22Rv1 (cell line): ENCODE measurements around the gene FAM131A.

Experiments used
- H3K27ac ChIP-seq: fragments of 450-650 bp; 2 replicates; pipeline ENCODE4 v1.5.1; 2017
- ZFX ChIP-seq: fragments of 450-650 bp; IDR thresholded peaks from 2 replicates; pipeline ENCODE4 v1.6.1; 2017; ENCODE audit warnings: antibody characterized with exemption, borderline replicate concordance
- TF ChIP-seq, protein P1 (sequence below): fragments of 450-650 bp; IDR thresholded peaks from 2 replicates; pipeline ENCODE4 v1.5.1; 2017; ENCODE audit warnings: mild to moderate bottlenecking

The FAM131A gene

GRCh38 chr3:184379358-184380184 lies 42.2 kb downstream of the FAM131A start, which contains the start of gene CHRD:
TSS of gene CHRD (plus strand) at chr3:184380054. CDS start at chr3:184380319, 265 bp downstream.
- H3K27ac ChIP-seq = no peak within 1 kb of the TSS
- TF ChIP-seq, protein P1, sequence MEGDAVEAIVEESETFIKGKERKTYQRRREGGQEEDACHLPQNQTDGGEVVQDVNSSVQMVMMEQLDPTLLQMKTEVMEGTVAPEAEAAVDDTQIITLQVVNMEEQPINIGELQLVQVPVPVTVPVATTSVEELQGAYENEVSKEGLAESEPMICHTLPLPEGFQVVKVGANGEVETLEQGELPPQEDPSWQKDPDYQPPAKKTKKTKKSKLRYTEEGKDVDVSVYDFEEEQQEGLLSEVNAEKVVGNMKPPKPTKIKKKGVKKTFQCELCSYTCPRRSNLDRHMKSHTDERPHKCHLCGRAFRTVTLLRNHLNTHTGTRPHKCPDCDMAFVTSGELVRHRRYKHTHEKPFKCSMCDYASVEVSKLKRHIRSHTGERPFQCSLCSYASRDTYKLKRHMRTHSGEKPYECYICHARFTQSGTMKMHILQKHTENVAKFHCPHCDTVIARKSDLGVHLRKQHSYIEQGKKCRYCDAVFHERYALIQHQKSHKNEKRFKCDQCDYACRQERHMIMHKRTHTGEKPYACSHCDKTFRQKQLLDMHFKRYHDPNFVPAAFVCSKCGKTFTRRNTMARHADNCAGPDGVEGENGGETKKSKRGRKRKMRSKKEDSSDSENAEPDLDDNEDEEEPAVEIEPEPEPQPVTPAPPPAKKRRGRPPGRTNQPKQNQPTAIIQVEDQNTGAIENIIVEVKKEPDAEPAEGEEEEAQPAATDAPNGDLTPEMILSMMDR = no peak
- no peak for TF ChIP-seq ZFX

GRCh38 chr3:184380185-184380626 lies 42.8 kb downstream of the FAM131A start:
- TF ChIP-seq ZFX = no peak
- TF ChIP-seq, protein P1 = no peak
- no peak overlapping the region for H3K27ac ChIP-seq

DNA sequence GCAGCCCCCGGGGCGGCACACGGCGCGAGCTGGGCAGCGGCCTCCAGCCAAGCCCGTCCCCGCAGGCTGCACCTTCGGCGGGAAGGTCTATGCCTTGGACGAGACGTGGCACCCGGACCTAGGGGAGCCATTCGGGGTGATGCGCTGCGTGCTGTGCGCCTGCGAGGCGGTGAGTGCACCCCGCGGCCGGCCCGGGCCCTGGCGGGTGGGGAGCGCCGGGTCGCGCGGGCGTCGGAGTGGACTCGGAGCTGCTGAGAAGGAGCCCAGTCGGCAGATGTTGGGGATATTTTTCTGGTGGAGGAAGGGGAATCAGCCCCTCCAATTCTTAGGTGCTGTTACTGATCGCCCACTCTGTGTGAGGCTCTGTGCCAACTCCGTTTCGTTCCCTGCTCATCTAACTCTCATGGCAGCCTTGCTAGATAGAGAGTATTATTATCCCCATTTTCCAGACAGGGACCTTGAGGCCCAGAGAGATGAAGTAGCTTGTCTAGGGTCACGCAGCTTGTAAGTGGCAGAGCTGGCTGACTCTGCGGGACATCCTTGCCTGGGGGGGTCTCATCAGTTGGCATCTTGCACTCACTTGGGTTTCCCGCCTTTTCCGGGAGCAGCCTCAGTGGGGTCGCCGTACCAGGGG lies 43.3 kb downstream of the FAM131A start:
- no peak overlapping the region for H3K27ac ChIP-seq
- TF ChIP-seq ZFX = no peak
- TF ChIP-seq, protein P1 = no peak

DNA sequence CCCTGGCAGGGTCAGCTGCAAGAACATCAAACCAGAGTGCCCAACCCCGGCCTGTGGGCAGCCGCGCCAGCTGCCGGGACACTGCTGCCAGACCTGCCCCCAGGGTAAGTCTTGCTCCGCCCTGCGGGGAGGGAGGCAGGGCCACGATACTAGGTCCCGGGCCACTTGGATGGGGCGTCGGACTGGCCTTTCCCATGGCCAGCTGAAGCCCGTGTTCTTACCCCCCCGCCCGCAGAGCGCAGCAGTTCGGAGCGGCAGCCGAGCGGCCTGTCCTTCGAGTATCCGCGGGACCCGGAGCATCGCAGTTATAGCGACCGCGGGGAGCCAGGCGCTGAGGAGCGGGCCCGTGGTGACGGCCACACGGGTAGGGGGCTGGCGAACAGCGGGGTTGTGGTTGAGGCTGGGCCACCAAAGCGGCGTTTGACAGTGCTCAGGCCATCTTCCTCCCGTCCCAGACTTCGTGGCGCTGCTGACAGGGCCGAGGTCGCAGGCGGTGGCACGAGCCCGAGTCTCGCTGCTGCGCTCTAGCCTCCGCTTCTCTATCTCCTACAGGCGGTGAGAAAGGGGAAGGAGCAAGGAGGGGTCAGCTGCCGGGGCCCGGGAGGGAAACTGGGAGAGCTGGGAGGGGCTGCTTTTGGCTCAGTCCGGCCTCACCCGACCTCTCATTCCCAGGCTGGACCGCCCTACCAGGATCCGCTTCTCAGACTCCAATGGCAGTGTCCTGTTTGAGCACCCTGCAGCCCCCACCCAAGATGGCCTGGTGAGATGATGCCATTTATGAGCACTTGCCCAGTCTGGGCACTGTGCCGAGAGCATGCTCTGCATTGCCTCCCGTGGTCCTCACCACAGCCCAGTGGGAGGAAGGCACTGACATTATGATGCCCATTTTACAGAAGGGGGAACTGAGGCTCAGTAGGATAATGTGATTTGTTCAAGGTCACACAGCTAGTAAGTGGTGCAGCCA lies 44.1 kb downstream of the FAM131A start:
- TF ChIP-seq ZFX = no peak
- TF ChIP-seq, protein P1 = no peak
- no peak overlapping the region for H3K27ac ChIP-seq

DNA sequence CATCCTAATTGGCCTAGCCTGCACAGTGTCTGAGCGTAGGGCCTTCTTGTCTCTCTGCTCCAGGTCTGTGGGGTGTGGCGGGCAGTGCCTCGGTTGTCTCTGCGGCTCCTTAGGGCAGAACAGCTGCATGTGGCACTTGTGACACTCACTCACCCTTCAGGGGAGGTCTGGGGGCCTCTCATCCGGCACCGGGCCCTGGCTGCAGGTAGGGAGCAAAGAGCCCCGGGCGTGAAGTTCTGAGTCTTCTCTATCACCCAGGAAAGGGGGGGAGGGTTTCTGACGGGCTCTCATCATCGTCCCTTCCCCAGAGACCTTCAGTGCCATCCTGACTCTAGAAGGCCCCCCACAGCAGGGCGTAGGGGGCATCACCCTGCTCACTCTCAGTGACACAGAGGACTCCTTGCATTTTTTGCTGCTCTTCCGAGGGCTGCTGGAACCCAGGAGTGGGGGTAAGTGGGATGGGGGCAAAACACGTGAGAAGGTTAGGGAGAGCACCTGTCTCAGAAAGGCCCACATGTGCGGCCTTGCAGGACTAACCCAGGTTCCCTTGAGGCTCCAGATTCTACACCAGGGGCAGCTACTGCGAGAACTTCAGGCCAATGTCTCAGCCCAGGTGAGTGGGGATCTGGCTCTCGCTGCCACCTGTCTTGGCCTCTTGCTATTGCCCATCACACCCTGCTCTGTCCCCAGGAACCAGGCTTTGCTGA lies 45.1 kb downstream of the FAM131A start:
- H3K27ac ChIP-seq = no peak overlapping the region
- TF ChIP-seq ZFX = no peak
- TF ChIP-seq, protein P1 = no peak

DNA sequence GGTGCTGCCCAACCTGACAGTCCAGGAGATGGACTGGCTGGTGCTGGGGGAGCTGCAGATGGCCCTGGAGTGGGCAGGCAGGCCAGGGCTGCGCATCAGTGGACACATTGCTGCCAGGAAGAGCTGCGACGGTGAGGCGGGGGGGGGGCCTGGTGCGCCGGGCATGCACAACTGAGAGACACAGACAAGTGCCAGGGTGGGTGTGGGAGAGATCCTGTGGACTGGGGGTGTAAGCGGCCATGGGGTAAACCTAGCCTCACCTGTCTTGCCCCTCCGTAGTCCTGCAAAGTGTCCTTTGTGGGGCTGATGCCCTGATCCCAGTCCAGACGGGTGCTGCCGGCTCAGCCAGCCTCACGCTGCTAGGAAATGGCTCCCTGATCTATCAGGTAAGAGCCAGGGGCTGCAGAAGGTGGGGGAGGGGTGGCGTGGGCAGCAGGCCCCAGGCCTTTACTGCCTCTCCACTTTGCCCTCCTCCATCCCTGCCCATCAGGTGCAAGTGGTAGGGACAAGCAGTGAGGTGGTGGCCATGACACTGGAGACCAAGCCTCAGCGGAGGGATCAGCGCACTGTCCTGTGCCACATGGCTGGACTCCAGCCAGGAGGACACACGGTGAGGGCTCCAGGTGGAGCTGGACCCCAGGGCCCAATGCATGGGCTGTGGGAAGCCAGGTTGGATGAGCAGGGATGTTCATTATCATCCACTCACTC lies 45.8 kb downstream of the FAM131A start:
- no peak overlapping the region for H3K27ac ChIP-seq
- no peak for TF ChIP-seq ZFX
- TF ChIP-seq, protein P1 = no peak
